8988T (cell line): Measurements from ENCODE around the gene NSG2.
"Not testable (repeated sequence)": the region's sequence is repeated elsewhere in the genome, so short reads cannot be mapped to it uniquely, and the experiment has no call there.

ENCODE experiments used
- DNase-seq: peaks from one replicate; pipeline ENCODE4 v3.0.0; 2011

NSG2 gene

GRCh38 chr5:174106997-174107655, 61.6 kb downstream of the NSG2 start:
- DNase-seq: no peak

GRCh38 chr5:174108745-174109144, 63.2 kb downstream of the NSG2 start:
- no peak for DNase-seq

DNA sequence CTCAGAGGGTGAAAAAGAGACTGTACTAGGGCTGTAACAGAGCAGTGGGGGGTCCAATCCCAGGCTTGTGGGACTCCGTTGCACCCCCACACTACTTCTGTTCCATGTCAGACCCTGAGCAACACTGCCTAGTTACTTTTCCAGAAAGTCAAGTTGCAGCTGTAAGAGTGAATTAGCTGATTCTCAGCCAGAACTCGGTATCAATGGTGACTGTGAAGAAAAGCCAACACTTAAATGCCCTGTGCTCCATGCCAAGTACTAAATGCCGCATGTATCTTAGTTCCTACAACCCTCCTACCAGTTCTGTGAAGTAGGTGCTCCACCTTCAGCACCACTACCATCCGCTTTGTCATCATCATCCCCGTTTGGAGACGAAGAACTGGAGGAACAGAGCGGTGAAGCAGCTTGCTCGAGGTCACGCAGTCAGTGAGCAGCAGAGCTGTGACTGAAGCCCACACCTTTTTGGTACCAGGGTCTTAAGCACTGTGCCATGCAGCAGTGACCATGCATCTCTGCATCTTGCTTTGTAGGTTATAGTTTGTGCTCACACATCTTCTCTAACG, 64.3 kb downstream of the NSG2 start:
- DNase-seq: no peak

DNA sequence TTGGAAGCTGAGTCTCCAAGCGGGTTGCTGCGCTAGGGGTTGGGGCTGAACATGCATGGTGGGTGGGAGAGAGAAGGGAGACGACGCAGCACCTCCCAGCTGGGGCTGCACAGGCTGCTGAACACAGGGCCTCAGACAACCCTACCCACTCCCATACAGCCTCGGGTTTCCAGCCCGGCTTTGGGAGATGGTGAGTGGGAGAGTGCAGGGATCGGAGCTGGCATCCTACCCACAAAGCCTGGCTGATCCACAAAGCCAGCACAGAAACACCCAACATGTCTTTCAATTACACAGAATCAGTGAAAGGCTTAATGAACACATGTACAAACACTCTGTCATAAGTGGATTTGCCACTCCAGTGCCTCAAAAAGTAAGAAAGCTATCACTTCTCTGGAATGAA, 64.8 kb downstream of the NSG2 start:
- no peak for DNase-seq

GRCh38 chr5:174111287-174111973, 65.9 kb downstream of the NSG2 start:
- no peak for DNase-seq

DNA sequence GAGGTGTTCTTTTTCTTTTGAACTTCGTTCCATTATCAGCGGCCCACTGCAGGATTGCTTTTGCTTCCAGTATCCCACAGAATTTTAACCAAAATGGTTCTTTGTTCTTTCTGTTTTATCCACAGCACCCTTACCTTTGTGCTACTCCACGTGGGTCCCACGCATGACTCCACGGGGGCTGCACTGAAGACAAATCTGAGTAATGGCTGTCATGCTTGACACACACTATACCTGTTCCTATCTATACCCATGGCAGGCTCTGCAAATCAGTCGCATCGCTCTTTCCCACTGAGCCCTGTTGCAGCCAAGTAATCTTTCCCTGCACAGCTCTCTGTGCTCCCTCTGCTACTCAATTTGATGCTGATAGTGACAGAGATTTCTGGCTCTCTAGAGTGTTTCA, 69.7 kb downstream of the NSG2 start:
- DNase-seq: no peak

DNA sequence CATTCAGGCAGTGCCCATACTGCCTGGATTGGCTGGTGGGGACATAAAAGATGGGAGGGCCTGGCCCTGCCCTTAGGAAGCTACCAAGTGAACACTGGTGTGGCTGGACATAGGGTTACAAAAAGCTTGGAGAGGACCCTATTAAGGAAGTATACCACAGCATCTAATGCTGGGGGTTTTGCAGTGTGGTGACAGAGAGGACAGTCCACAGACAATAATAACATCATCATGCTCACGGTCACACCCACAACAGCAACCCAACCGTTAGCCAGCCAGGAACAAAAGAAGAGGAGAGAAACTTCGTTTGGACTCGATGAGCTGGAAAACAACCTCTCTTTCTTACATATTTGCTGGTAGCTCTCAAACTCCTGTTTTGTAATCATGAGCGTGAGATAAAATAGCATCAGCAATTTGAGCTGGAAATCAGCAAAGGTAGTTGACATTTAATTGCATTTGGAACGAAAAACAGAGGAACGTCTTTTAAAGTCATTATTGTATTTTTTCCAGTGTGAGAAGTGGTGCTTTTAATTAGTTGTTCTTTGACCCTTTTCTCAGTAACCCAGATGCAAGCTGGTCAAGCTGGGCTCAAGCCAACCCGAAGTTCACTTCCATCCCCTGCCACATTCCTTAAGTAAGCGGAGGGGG, 73.4 kb downstream of the NSG2 start:
- no peak for DNase-seq

- DNase-seq: no peak
Observed at GRCh38 chr5:174119468-174119881, 74.0 kb downstream of the NSG2 start.

DNA sequence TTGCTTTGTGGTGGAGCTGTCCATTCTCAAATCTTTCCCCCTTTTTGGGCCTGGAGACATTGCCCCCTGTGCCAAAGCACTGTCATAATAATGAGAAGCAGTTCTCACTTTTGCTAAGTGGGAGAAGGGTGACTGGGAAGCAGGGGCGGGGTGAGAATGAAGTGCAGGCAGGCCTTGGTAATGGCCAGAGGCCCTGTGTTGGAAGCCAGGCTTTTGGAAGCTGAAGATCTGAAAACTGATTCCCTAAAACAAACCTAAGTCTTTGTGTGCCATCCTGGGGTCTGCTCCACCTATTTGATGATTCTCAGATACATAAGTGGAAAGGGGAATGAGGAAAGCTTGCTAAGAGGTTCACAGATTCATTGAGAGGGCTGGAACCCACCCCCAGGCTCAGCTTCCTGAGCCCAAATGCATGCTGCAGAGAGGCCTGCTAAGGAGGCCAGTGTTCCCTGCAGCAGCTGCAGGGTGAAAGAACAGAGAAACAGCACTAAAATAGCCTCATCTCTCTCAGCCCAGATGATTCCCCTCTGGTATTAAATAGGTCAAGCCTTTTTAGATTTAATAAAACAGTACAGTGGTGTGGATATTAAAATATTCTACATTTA, 75.0 kb downstream of the NSG2 start:
- DNase-seq: no peak

DNA sequence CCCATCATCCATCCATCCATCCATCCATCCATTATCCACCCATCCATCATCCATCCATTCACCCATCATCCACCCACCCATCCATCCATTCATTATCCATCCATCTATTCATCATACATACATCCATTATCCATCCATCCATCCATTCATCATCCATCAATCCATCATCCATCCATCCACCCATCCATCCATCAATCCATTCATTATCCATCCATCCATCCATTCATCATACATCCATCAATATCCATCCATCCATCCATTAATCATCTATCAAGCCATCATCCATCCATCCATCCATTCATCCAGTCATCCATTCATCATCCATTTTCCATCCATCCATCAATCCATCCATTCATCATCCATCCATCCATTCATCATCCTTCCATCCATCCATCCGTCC, 89.0 kb downstream of the NSG2 start:
- DNase-seq: no peak

DNA sequence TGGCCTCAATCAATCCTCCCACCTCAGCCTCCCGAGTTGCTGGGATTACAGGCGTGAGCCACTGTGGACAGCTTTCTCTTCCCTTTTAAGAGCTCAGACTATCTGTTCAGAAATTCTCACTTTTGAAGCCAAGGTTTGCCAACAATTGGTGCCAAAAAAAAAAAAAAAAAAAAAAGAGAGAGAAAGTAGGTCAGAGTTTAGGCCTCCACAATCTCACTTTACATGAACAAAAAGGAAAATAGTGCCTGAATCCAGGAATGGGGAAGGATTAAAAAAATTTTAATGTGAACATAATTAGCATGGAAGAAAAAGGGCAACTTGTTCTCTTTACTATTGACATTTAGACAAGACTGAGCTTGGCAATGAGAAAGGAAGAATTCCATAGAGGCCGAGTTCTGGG, 94.1 kb downstream of the NSG2 start:
- no peak for DNase-seq

DNA sequence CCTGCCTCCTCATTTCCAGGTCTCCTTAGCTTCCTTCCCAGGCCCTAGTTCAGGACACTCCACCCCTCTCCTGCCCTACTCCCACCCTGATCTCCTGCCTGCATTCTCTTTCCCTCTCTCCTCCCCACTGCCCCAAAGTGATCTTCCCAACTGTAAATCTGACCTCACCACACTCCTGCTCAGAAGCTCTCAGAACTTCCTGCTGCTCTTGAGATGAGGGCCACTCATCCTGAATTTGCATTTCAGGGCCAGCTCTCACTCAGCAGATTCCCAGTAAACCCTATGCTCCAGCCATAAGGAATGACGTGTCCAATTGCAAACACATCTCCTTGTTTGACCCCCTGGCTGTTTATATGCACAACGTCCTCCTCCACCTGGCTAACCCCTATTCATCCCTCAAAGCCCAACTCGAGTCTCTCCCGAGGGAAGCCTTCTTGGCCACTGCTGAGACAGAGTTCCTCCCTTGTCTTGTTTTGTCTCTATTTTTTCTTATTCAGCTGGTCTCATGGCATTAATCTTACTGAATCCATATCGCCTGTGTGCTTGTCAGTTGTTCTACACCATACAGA, 95.0 kb downstream of the NSG2 start:
- no peak for DNase-seq

DNA sequence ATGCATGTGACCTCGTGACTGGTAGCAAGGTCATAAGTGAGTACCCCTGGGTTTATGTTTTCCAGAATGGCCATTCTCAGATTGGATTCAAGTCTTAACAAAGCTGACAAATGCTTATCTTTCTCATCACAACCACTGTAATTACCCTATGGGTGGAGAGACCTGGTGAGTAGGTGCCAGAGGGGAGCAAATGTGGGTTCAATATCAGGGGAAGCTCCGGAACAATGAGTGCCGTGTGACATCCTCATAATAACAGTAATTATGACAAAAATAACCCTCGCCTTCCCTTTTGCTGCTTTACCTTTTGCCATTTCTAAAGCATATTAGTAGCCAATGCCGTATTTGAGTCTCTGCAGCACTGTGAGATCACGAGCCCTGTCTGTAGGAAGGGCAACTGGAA, 95.9 kb downstream of the NSG2 start:
- no peak for DNase-seq

GRCh38 chr5:174145091-174145490, 99.6 kb downstream of the NSG2 start:
- no peak for DNase-seq

- DNase-seq: no peak
Observed at GRCh38 chr5:174145821-174146220, 100.3 kb downstream of the NSG2 start.

GRCh38 chr5:174146556-174146955, 101.0 kb downstream of the NSG2 start:
- DNase-seq: no peak

GRCh38 chr5:174147012-174147411, 101.5 kb downstream of the NSG2 start:
- not testable (repeated sequence) for DNase-seq

DNA sequence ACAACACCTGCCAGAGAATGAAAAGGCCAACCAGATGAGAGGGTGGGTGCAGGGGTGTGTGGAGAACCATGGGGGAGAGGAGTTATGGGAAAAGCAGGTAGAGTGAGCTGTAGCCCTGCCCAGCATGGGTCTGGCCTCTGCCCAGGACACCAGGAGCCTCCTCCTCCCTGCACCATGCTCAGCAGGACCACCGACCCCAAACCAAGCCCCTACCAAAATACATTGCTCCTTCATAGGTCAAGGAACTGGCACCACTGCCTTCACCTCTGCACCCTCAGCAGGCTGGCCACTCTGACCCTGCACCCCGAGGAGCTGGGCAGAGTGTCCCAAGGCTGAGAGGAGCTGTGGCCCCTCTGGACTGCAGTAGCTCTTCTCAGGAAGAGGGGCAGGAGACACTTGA, 102.0 kb downstream of the NSG2 start:
- DNase-seq: no peak

GRCh38 chr5:174148721-174149120, 103.2 kb downstream of the NSG2 start:
- DNase-seq: no peak

- no peak for DNase-seq
Observed at GRCh38 chr5:174149426-174149825, 103.9 kb downstream of the NSG2 start.

- no peak for DNase-seq
Observed at GRCh38 chr5:174149989-174150388, 104.5 kb downstream of the NSG2 start.

GRCh38 chr5:174151599-174152181, 106.2 kb downstream of the NSG2 start:
- DNase-seq: no peak

- no peak for DNase-seq
Observed at GRCh38 chr5:174154559-174154958, 109.1 kb downstream of the NSG2 start.
